Osteocyte (in vitro differentiated cells): ENCODE results near the gene TAS2R19. TPM values are rescaled to one million over a fixed set of nuclear protein-coding genes. Genes with fewer than 3 reads are reported as not detected.
"Not testable (repeated sequence)": the region's sequence is repeated elsewhere in the genome, so short reads cannot be mapped to it uniquely, and the experiment has no call there.

Experiments used
- DNase-seq: peaks from one replicate; pipeline ENCODE4 v3.0.0; 2021; ENCODE audit warnings: mixed read lengths; ENCODE audit not compliant: unreplicated experiment; ENCODE audit errors: extremely low spot score
- H3K27ac Mint-ChIP-seq: one replicate; pipeline ENCODE4 v1.8.0; 2021; ENCODE audit warnings: mild to moderate bottlenecking, mixed read lengths; ENCODE audit not compliant: unreplicated experiment
- H3K27me3 Mint-ChIP-seq: one replicate; pipeline ENCODE4 v1.8.0; 2021; ENCODE audit warnings: mixed read lengths; ENCODE audit not compliant: unreplicated experiment
- H3K36me3 Mint-ChIP-seq: one replicate; pipeline ENCODE4 v1.8.0; 2021; ENCODE audit warnings: mixed read lengths; ENCODE audit not compliant: unreplicated experiment
- H3K4me1 Mint-ChIP-seq: one replicate; pipeline ENCODE4 v1.8.0; 2021; ENCODE audit warnings: mixed read lengths; ENCODE audit not compliant: unreplicated experiment
- H3K4me3 Mint-ChIP-seq: one replicate; pipeline ENCODE4 v1.8.0; 2021; ENCODE audit warnings: mild to moderate bottlenecking, moderate library complexity, mixed read lengths; ENCODE audit not compliant: unreplicated experiment
- H3K9me3 Mint-ChIP-seq: one replicate; pipeline ENCODE4 v1.8.0; 2021; ENCODE audit warnings: mixed read lengths; ENCODE audit not compliant: unreplicated experiment
- CTCF ChIP-seq: fragments of 200-600 bp; sonication (generic); IDR thresholded peaks from 2 replicates; pipeline ENCODE4 v1.5.0; 2021; ENCODE audit warnings: antibody characterized with exemption, mild to moderate bottlenecking, moderate library complexity
- total RNA-seq: library from RNA; stranded (reverse); gene quantifications from 2 replicates; pipeline ENCODE4 v1.2.1, GENCODE V29; 2021

Gene TAS2R19
- total RNA-seq, 1 donor from 2014 or later, result 3.7 TPM

- no peak overlapping the region for H3K27ac Mint-ChIP-seq
- no peak for DNase-seq
- H3K4me3 Mint-ChIP-seq, result no peak overlapping the region
- peaks cover 8% of the 10 kb centered on the region for H3K4me1 Mint-ChIP-seq
- H3K36me3 Mint-ChIP-seq, result peaks cover 20% of the 10 kb centered on the region
- peaks cover 13% of the 10 kb centered on the region for H3K9me3 Mint-ChIP-seq
- H3K27me3 Mint-ChIP-seq, result no peaks in the 10 kb centered on the region
- TF ChIP-seq CTCF, result no peak
Observed at GRCh38 chr12:11039171-11039570, 16.8 kb upstream of the TAS2R19 start.

- H3K36me3 Mint-ChIP-seq, result peaks cover 21% of the 10 kb centered on the region
- H3K9me3 Mint-ChIP-seq, result not testable (repeated sequence)
Observed at GRCh38 chr12:11033959-11034358, 11.5 kb upstream of the TAS2R19 start.

GRCh38 chr12:11031307-11031706, 8.9 kb upstream of the TAS2R19 start, which contains the start of gene TAS2R31:
Gene TAS2R31, minus strand, starts transcription at chr12:11031407. Its CDS starts 72 bp downstream, at chr12:11031335.
- Mint-ChIP-seq H3K9me3 (no peaks in the 10 kb centered on the region), H3K4me3 (no peak within 1 kb of the TSS), H3K27me3 (no peaks in the 10 kb centered on the region), H3K27ac (no peak within 1 kb of the TSS), H3K4me1 (no peaks in the 10 kb centered on the region), H3K36me3 (peaks cover 22% of the 10 kb centered on the region)
- TF ChIP-seq CTCF, result no peak
- no peak for DNase-seq

More at GRCh38 chr12:11033959-11034358, 11.5 kb upstream of the TAS2R19 start:
- DNase-seq, H3K4me3 Mint-ChIP-seq, H3K27ac Mint-ChIP-seq, H3K27me3 Mint-ChIP-seq, H3K4me1 Mint-ChIP-seq: not testable (repeated sequence)

GRCh38 chr12:11026118-11026517, 3.7 kb upstream of the TAS2R19 start:
- Mint-ChIP-seq H3K4me3 (no peak overlapping the region), H3K4me1 (no peaks in the 10 kb centered on the region), H3K36me3 (peaks cover 28% of the 10 kb centered on the region), H3K9me3 (peaks cover 18% of the 10 kb centered on the region), H3K27ac (no peak overlapping the region), H3K27me3 (no peaks in the 10 kb centered on the region)
- no peak for DNase-seq
- TF ChIP-seq CTCF, result peak; percentile 9

GRCh38 chr12:11023387-11023786, 967 bp upstream of the TAS2R19 start:
- no peaks in the 10 kb centered on the region for H3K4me1 Mint-ChIP-seq
- no peaks in the 10 kb centered on the region for H3K27me3 Mint-ChIP-seq
- no peak overlapping the region for H3K4me3 Mint-ChIP-seq
- DNase-seq, result no peak
- H3K9me3 Mint-ChIP-seq, result peaks cover 18% of the 10 kb centered on the region
- H3K27ac Mint-ChIP-seq, result no peak overlapping the region
- no peak for TF ChIP-seq CTCF
- H3K36me3 Mint-ChIP-seq, result peaks cover 27% of the 10 kb centered on the region

- no peaks in the 10 kb centered on the region for H3K27me3 Mint-ChIP-seq
- no peak overlapping the region for H3K4me3 Mint-ChIP-seq
- no peak for TF ChIP-seq CTCF
- peaks cover 9% of the 10 kb centered on the region for H3K36me3 Mint-ChIP-seq
- no peaks in the 10 kb centered on the region for H3K9me3 Mint-ChIP-seq
- H3K27ac Mint-ChIP-seq, result no peak overlapping the region
- DNase-seq, result no peak
- H3K4me1 Mint-ChIP-seq, result peaks cover 5% of the 10 kb centered on the region
Observed at GRCh38 chr12:11016937-11017336, 5.5 kb downstream of the TAS2R19 start.
